HG02798 (cell line): ENCODE data around the gene PABPN1.
"Not testable (repeated sequence)": the region's sequence is repeated elsewhere in the genome, so short reads cannot be mapped to it uniquely, and the experiment has no call there.

ENCODE experiments used
- ATAC-seq: cut with Tn5 transposase; IDR thresholded peaks from one replicate; pipeline ENCODE4 v1.9.1; 2021; ENCODE audit warnings: mild to moderate bottlenecking; ENCODE audit not compliant: unreplicated experiment, poor library complexity

Gene PABPN1

DNA sequence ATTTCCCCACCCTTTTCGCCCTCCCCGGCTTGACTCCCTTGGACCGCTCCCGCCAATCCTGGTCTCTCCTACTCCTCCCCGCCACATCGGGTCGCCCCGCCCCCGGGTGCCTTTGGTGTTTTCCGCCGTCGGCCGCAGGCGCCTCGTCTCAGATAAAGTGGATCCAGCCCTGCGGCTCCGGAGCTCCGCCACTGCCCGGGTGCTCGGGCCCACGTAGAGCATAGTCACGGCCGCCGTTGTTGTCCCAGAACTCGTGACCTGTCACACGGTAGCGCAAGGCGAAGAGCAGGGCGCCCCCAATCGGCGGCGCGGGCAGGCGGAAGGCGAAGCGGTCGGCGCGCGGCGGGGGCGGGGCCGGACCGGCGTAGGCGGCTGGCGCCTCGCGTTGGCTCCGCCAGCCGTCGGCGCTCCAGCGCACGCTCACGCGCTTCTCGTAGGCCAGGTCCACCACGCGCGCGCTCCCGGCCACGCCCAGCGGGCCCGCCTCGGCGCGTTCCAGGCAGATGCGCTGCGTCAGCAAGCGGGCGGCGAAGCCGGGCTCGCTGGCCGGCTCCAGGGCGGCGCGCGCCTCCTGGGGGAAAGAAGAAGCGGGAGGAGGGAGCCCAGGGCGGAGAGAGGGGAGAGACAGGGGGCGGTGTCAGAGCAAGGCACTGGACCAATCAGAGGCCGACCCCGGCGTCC lies 19.8 kb upstream of the PABPN1 start:
- peak; percentile 81 for ATAC-seq

DNA sequence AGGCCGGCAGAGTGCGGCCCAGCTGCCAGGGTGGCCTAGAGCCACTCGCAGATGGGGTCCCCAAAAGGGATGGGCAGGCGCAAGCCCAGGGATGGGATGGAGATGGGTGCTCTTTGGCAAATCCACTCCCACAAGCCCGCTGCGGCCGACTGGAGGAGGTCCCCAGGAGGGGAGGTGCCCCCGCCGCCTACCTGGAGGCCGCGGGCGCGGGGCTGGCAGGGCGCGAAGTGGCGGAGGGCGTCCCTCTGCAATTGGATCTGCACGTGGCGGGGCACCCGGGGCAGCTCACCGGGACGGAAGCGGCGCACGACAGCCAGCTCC lies 19.3 kb upstream of the PABPN1 start:
- peak; percentile 16 for ATAC-seq

DNA sequence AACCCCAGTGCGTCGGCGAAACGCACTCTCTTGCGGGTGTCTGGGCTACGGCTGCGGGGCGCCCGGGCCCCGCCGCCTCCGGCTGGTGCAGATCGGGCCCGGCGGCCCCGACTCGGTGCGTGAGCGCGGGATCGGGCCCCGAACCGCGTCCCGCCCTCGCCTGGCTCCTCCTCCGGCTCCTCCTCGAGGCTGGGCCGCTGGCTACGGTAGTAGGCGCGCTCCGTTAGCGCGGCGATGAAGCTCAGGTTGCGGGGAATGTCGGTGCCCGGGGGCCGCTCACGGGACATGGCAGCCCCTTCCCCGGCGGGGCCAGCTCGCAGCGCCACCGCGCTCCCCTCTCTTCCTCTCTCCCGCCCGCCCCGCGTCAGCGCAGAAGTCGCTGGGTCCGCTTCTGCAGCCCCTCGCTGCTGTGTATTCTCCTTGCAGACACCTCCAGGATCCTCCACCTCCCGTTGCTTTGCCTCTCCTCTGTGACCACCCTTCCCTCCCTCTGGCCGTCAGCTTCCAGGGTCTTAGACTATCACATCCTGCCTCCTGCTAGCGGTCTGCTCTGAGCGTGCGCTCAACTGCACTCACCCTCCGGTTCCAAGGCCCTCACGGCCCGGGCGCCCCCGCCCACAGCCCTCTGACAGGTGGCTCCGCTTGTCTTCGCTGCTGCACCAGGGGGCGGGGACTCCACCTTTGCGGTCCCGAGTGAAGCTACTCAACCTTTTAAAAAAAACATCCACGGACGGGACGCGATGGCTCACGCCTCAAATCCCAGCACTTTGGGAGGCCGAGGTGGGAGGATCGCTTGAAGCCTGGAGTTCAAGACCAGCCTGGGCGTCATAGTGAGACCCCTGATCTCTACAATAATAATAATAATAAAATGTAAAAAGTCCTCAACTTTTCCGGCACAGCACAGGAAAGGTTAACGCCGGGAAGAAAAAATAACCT lies 18.7 kb upstream of the PABPN1 start, which contains the start of gene PPP1R3E:
TSS of gene PPP1R3E (minus strand) at position 570 of the 936 bp plus-strand sequence. CDS start at position 287, 283 bp downstream.
- ATAC-seq = peak; percentile 35

DNA sequence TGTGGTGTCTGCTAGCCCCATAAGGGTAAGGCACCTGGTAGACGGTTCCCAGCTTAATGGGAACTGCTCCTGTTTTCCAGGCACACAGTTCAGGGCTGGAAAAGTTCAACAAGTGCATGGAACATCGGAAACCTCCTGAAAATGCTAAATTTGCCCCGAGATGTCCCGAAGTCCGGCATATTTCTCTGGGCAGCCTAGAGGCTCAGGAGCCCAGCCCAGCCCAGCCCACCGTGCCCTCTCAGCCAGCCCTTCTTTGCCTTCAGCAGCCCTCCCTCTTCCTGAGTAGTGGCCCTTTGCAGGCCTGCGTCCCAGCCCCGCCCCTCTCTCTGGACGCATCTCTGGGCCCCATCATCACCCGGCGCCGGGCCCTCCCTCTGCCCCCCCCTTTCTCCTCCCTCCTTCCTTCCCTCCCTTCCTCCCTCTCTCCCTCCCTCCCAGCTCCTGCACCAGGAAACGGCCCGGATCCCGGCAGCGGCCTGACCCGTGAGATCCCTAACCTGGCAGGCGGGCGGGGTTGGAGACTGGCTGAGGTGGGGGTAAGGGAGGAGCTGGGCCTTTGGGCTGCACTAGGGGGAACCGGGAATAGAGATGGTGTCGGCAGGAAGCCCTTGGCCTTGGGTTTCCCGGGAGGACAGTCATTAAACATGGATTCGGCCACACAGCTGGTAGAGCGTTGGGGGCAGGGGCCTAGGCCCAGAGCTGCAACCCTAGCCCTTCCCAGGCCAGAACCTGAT lies 14.7 kb upstream of the PABPN1 start, which contains the start of gene BCL2L2:
TSS of gene BCL2L2 (plus strand) at position 422 of the 734 bp plus-strand sequence. CDS start 935 bp downstream, outside the sequence.
- peak; percentile 18 for ATAC-seq

DNA sequence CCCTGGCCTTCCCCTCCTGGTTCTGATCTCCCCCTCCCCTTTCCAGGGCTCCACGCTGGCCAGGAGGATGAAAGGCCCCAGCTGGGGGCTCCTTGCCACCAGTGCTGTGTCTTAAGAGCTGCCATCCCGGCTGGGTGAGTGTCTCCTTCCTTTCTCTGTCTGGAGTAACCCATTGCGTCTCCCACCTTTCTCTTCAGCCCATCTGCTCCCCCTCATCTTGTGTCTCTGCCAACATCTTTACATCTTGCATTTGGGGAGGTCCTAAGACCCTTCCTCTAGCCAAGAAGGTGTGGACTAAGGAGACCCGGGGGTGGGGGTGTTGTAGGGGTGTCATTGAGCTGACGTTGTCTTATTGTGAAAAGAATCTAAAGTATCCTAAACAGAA lies 14.1 kb upstream of the PABPN1 start:
- no peak for ATAC-seq

DNA sequence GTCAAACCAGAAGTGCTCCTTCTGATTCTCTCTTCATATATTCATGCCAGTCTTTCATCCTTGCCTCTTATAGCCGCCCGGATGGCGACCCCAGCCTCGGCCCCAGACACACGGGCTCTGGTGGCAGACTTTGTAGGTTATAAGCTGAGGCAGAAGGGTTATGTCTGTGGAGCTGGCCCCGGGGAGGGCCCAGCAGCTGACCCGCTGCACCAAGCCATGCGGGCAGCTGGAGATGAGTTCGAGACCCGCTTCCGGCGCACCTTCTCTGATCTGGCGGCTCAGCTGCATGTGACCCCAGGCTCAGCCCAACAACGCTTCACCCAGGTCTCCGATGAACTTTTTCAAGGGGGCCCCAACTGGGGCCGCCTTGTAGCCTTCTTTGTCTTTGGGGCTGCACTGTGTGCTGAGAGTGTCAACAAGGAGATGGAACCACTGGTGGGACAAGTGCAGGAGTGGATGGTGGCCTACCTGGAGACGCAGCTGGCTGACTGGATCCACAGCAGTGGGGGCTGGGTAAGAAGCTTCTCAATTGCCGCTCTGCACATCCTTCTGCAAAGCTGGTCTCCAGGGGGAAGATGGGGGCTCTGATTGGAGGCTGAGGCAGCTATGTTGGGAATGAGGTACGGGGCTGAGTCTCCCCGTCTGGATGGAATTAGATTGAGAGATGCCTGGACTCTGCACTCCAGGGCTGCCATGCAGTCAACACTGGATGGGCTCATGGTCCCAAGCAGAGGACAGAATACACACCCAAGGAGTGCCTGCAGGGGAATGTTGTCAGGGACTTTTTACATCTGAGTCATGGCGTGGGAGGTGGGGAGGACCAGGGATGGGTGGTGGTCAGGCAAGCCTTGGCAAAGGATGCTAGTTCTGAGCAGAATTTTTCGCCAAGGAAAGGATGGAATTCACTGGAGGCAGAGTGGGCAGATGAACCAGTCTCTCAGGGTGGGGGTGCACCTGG lies 13.3 kb upstream of the PABPN1 start:
- ATAC-seq = no peak

DNA sequence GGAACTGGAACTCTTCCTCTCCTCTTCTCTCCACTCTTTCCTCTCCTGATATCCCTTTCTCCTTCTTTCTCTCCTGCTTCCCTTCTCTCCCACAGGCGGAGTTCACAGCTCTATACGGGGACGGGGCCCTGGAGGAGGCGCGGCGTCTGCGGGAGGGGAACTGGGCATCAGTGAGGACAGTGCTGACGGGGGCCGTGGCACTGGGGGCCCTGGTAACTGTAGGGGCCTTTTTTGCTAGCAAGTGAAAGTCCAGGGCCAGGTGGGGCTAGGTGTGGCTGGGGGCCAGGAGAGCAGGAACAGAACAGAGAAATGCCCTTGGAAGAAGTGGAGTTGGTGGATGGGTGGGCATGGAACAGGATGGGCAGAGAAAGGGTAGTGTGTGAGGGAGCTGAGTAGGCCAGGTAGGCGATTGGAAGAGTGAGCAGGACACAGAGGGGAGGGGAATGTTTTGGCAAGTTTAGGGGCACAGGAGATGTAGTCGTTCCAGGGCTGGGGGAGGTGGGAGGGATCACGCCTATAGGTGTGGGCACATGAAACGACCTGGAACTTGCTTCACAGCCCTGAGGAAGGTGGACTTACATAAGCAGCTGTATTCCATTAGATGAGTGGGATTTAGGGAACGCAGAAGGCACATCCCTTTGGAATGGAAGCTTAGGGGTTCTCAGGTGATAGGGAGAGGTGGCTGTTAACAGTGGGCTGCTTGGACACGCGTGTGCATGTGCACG lies 12.4 kb upstream of the PABPN1 start:
- ATAC-seq = no peak

DNA sequence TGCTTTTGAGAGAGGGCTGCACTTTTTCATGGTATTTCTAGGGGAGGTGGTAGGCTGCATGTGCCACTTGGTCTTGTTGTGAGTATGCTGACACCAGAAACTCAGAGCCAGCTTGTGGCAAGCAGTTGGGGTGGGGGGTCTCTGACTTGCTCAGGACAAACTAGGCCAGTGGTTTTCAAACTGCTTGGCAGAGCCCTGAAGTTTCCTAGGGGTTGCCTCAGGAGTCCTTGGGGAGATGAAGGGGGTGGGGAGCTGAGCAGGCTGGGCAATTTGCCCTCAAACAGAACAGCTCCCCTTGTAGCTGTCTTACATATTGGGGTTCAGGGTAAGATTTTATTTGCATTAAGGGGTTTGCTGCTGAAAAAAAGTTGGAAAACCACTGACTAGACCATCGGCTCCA lies 10.7 kb upstream of the PABPN1 start:
- ATAC-seq = no peak

DNA sequence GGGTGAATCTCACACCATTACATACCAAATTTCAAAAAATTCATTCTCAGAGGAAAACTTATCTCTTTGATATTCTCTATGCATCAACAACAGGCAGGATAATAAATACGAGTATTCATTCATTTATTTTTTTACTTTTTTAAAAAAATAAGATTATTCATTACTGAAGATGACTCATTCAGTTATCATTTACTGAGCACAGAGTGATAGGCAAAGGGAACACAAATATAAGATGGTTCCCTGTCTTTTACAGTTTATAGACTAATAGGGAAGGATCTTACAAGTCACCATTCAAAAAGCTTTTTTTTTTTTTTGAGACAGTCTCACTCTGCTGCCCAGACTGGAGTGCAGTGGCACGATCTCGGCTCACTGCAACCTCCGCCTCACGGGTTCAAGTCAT lies 5.0 kb upstream of the PABPN1 start:
- no peak for ATAC-seq

DNA sequence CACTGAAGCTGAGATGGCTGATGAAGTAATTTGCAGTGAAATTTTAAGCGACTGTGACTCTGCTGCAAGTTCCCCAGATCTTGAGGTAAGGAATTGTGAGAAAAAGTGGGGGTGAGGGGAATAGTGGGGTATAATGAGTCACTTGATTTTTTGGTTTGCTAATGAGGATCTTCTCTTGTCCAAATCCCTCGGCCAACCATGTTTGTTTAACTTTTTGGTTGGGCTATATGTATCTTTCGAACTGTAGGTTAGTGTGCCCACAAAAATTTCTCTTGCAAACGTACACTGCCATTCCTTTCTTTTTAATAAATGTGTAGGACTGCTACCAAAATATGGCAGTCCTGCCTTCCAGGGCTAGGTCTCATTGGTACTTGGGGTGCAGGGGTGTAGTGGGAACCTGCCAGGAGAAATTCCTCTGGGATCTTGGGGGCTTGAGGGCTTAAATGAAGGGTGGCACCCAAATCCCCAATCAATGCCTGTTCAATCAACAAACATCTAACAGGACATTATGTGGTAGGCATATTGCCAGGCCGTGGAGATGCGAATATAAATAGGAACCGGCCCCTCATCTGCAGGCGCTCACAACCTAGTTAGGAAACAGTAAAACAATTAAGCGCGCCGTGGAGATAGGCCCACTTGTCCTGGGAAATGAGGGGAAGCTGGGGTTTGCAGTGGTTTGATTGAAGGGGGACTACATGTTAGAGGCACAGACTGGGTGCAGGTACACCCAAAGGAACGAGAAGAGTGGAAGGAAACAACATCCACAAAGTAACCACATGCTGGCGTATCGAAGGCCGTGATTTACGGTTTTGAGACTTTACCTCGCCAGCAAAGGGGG lies 1.3 kb upstream of the PABPN1 start:
- no peak for ATAC-seq

DNA sequence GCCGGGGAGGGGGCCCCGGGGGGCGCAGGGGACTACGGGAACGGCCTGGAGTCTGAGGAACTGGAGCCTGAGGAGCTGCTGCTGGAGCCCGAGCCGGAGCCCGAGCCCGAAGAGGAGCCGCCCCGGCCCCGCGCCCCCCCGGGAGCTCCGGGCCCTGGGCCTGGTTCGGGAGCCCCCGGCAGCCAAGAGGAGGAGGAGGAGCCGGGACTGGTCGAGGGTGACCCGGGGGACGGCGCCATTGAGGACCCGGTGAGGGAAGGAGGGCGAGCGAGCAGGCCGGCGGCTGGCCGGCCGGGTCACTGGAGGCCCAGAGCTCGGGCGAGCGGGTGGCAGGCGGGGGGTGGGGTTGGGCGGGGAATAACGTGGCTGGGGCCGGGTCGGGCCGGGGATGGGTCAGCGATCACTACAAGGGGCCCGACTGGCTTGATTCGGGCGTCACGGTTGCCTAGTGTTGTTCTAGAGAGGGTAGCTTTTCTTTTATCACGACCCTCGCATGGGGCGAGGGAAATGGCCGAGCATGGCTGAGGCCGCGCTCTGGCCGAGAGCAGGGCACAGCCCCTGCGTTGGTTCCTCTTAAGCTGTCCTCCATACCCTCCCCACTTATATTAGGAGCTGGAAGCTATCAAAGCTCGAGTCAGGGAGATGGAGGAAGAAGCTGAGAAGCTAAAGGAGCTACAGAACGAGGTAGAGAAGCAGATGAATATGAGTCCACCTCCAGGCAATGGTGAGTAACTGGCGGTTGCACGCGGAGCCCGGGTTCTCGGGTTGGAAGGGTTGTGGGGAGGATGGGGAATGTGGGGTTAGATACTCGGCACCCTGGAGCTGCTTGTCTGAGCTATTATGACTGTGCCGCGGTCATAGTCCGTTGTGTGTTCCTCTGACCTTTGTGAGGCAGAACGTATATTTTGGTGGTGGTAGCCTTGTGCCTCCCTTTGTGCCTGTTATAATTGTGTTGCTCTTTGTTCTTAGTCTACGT lies 603 bp downstream of the PABPN1 start:
- peak; percentile 10 for ATAC-seq

DNA sequence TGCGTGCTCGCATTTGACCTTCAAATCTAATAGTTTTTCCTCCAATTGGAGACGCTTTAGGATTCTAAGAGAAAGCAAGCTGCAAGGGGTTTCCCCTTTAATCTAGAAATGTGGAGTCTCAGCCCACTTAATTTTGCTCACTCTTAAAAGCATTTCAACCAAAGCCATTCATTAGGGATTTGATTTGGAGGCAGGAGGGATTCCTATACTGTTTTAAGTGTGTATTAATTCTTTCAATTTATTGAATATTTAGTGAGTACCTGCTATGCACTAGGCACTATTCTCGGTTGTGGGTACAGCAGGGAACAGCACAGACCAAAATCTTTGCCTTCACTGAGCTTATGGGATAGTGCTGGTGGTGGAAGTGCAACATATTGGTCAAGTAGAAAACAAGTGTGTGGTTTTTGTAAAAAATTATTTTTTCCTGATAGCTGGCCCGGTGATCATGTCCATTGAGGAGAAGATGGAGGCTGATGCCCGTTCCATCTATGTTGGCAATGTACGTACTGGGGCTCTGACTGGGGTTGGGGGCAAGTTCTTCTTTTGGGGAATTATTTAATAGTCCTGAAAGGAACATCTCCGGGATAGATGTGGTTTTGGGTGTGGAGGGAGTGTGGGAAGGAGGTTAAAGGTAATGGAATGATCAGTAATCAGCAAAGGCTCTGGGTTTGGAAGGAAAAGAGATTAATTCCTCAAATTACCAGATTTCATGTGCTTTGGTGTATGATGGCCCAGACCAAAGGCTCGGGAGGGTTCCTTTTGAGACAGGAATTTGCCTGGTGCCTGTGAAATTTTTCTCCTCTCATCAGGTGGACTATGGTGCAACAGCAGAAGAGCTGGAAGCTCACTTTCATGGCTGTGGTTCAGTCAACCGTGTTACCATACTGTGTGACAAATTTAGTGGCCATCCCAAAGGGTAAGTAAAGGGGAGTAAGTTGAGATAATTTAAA lies 1.6 kb downstream of the PABPN1 start:
- no peak for ATAC-seq

DNA sequence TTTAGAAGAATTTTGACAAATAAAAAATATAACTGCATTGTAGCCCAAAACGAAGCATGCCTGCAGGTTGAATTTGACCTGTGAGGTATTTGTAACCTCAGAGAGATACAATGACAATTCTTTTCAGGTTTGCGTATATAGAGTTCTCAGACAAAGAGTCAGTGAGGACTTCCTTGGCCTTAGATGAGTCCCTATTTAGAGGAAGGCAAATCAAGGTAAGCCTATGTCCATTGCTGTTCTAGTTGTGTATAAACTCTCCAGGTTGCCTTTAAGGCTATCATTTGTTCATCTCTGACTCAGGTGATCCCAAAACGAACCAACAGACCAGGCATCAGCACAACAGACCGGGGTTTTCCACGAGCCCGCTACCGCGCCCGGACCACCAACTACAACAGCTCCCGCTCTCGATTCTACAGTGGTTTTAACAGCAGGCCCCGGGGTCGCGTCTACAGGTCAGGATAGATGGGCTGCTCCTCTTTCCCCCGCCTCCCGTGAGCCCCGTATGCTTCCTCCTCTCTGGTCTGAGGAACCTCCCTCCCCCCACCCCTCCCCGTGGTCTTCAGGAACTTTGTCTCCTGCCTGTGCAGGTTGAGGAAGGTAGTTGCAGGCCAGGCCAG lies 2.7 kb downstream of the PABPN1 start:
- ATAC-seq = no peak

DNA sequence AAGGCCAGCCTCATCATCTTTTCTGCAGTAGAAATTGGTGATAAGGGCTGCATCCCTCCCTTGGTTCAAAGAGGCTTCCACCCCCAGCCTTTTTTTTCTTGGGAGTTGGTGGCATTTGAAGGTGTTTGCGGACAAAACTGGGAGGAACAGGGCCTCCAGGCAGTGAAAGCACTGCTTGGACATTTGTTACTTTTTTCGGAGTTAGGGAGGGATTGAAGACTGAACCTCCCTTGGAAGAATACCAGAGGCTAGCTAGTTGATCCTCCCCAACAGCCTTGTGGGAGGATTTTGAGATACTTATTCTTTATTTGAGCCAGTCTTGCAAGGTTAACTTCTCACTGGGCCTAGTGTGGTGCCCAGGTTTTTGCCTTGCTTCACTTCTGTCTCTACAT lies 3.2 kb downstream of the PABPN1 start:
- ATAC-seq = no peak

DNA sequence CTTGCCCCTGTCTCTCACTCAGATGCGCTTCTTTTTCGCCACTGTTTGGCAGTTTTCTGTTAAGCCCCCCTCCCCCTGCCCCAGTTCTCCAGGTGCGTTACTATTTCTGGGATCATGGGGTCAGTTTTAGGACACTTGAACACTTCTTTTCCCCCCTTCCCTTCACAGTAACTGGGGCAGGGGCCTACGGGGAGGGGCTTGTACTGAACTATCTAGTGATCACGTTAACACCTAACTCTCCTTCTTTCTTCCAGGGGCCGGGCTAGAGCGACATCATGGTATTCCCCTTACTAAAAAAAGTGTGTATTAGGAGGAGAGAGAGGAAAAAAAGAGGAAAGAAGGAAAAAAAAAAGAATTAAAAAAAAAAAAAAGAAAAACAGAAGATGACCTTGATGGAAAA lies 3.7 kb downstream of the PABPN1 start:
- no peak for ATAC-seq

DNA sequence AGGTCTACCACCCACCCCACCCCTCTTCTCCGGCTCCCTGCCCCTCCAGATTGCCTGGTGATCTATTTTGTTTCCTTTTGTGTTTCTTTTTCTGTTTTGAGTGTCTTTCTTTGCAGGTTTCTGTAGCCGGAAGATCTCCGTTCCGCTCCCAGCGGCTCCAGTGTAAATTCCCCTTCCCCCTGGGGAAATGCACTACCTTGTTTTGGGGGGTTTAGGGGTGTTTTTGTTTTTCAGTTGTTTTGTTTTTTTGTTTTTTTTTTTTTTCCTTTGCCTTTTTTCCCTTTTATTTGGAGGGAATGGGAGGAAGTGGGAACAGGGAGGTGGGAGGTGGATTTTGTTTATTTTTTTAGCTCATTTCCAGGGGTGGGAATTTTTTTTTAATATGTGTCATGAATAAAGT lies 4.5 kb downstream of the PABPN1 start:
- not testable (repeated sequence) for ATAC-seq
